Measurements from ENCODE around the gene NR0B2. TPM values are rescaled to one million over a fixed set of nuclear protein-coding genes. Genes with fewer than 3 reads are reported as not detected.

NR0B2 gene
- total and polyA plus RNA-seq, 2 of the 13 experiments (the other 11 are each of a cell fraction or from before 2014, with no cell fraction given): 72.5 to 133 TPM

- peak overlapping the region; percentile 99 for H3K4me2 ChIP-seq (ENCODE audit: low read depth, low read length)
- WGBS (ENCODE audit: low lambda C conversion rate): 44% methylated on average over 15 of the region's 20 CpGs
- intact Hi-C loops (cut with micrococcal nuclease; ENCODE audit: unreplicated experiment) (no loop called here), in situ Hi-C loops (cut with HindIII; ENCODE audit: extremely low pct_ligation_motif_present, low pct_unique_long_range_greater_than_20kb) (no loop called here)
- CTCF ChIA-PET (ENCODE audit: low intra/inter-chr PET ratio, low total read pairs): no interaction called here
- no peak for FAIRE-seq
- H3K4me3 ChIP-seq (replicated peaks in 1 of 3; ENCODE audit: insufficient read depth in 1 of 3, low read depth in 2 of 3, low read length in 3 of 3): peak overlapping the region; percentile 61 to 72 (median 65)
- no peak overlapping the region for H3K27ac ChIP-seq (ENCODE audit: extremely low read length, insufficient read depth, low read length)
- H3K9ac ChIP-seq (ENCODE audit: insufficient read depth, low read depth, low read length): peak overlapping the region; percentile 44; the same call in 1 of the 2 replicates
- POLR2A ChIA-PET: interaction anchor here (0.5 to 2.1 kb wide), 5 partner anchors 14 to 128 kb away, joined by 3 to 17 read pairs (median 5); partner anchors contain the start of genes GPN2 and ZDHHC18
- no TSS peak for BruUV-seq (replicated peaks)
- no peak for DNase-seq (ENCODE audit: low spot score)
- TF ChIP-seq SOX6 (IDR thresholded peaks at IDR 0.05) (no peak), SOX6 (CRISPR knock-in tag; IDR thresholded peaks at IDR 0.05) (no peak), ZNF776 (CRISPR knock-in tag; IDR thresholded peaks at IDR 0.05) (no peak), RFX5 (IDR thresholded peaks at IDR 0.05; ENCODE audit: low read depth, low read length) (no peak), ZNF235 (CRISPR knock-in tag; IDR thresholded peaks at IDR 0.05; ENCODE audit: borderline replicate concordance) (no peak), ZNF253 (CRISPR knock-in tag; IDR thresholded peaks at IDR 0.05; ENCODE audit: borderline replicate concordance) (no peak), NFKB2 (CRISPR knock-in tag; IDR thresholded peaks at IDR 0.05; ENCODE audit: borderline replicate concordance) (no peak), HNRNPK (IDR thresholded peaks at IDR 0.05; ENCODE audit: low read depth, low read length, poor library complexity, severe bottlenecking) (no peak), ZNF556 (CRISPR knock-in tag; IDR thresholded peaks at IDR 0.05; ENCODE audit: borderline replicate concordance) (no peak)
- H3K27me3 ChIP-seq (ENCODE audit: control insufficient read depth in 1 of 2, insufficient read depth in 2 of 2, low read length in 2 of 2): no peaks in the 10 kb centered on the region
- H3K36me3 ChIP-seq (replicated peaks in 1 of 2; ENCODE audit: control insufficient read depth in 1 of 2, insufficient read depth in 2 of 2, low read length in 2 of 2): no peaks in the 10 kb centered on the region
- ATAC-seq: no peak
- peaks cover 60% of the 10 kb centered on the region for H3K4me1 ChIP-seq (ENCODE audit: insufficient read depth, low read length)
- no peaks in the 10 kb centered on the region for H3K79me2 ChIP-seq (ENCODE audit: insufficient read depth, low read length)
- no peaks in the 10 kb centered on the region for H3K9me3 ChIP-seq (ENCODE audit: low read length)
- H2AFZ ChIP-seq (ENCODE audit: low read length): no peak overlapping the region
- no peaks in the 10 kb centered on the region for H4K20me1 ChIP-seq (ENCODE audit: insufficient read depth, low read length)
Measured at GRCh38 chr1:26863685-26864077, 50.1 kb downstream of the NR0B2 start.

Measured in HepG2 (cell line).